ENCODE results near the gene LRRC73.
"Not testable (repeated sequence)": the region's sequence is repeated elsewhere in the genome, so short reads cannot be mapped to it uniquely, and the experiment has no call there.

The LRRC73 gene

DNA sequence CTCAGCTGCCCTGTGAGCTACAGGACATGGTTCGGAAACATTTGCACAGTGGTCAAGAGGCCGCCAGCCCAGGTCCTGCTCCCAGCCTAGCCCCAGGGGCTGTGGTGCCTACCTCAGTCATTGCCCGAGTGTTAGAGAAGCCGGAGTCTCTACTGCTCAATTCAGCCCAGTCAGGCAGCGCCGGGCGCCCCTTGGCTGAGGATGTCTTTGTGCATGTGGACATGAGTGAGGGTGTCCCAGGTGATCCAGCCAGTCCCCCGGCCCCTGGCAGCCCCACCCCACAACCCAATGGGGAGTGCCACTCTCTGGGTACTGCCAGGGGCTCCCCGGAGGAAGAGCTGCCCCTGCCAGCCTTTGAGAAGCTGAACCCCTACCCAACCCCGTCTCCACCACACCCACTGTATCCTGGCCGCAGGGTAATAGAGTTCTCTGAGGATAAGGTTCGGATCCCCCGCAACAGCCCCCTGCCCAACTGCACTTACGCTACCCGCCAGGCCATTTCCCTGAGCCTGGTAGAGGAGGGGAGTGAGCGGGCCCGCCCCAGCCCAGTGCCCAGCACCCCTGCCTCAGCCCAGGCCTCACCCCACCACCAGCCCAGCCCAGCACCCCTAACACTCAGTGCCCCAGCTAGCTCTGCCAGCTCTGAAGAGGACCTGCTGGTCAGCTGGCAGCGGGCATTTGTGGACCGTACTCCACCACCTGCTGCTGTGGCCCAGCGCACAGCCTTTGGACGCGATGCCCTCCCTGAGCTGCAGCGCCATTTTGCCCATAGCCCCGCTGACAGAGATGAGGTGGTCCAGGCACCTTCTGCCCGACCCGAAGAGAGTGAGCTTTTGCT is 5.2 kb downstream of the LRRC73 start:
- TF ChIP-seq, protein P1, sequence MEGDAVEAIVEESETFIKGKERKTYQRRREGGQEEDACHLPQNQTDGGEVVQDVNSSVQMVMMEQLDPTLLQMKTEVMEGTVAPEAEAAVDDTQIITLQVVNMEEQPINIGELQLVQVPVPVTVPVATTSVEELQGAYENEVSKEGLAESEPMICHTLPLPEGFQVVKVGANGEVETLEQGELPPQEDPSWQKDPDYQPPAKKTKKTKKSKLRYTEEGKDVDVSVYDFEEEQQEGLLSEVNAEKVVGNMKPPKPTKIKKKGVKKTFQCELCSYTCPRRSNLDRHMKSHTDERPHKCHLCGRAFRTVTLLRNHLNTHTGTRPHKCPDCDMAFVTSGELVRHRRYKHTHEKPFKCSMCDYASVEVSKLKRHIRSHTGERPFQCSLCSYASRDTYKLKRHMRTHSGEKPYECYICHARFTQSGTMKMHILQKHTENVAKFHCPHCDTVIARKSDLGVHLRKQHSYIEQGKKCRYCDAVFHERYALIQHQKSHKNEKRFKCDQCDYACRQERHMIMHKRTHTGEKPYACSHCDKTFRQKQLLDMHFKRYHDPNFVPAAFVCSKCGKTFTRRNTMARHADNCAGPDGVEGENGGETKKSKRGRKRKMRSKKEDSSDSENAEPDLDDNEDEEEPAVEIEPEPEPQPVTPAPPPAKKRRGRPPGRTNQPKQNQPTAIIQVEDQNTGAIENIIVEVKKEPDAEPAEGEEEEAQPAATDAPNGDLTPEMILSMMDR (IDR thresholded peaks at IDR 0.05): no peak
- intact Hi-C loops (cut with DNase I; ENCODE audit: low total_unique reads): loop anchor here (10.0 kb wide), 2 partner anchors 140 to 240 kb away; partner anchors contain the start of gene ZNF318
- Histone ChIP-seq H3K27me3 (no peaks in the 10 kb centered on the region), H3K27ac (no peak overlapping the region), H3K36me3 (peaks cover 46 to 62% (median 54%) of the 10 kb centered on the region in 3 donors), H3K4me1 (peaks cover 0 to 21% (median 15%) of the 10 kb centered on the region in 4 donors), H3K9me3 (no peaks in the 10 kb centered on the region), H3K4me3 (no peak overlapping the region)
- no peak for DNase-seq

DNA sequence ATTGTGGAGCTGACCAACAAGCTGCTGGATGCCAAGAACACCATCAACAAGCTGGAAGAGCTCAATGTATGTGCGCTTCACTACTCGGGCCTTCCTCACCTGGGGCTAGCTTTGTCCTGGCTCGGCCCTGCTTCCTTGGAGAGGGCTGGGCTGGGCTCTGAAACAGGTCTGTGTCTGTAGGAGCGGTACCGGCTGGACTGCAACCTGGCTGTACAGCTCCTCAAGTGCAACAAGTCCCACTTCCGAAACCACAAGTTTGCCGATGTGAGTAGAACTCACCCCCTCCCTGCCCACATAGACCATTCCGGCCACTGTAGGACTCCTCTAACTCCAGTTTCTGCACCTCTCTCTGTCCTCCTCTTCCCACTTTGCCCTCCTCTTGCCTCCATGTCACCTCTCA is 6.7 kb downstream of the LRRC73 start:
- Histone ChIP-seq H3K27me3 (no peaks in the 10 kb centered on the region), H3K27ac (no peak overlapping the region), H3K9me3 (no peaks in the 10 kb centered on the region), H3K36me3 (peaks cover 57 to 77% (median 69%) of the 10 kb centered on the region in 3 donors), H3K4me1 (peaks cover 0 to 18% (median 3%) of the 10 kb centered on the region in 4 donors), H3K4me3 (no peak overlapping the region)
- intact Hi-C loops (cut with DNase I; ENCODE audit: low total_unique reads): loop anchor here (10.0 kb wide), 2 partner anchors 139 to 239 kb away; partner anchors contain the start of gene ZNF318
- TF ChIP-seq, protein P1 (IDR thresholded peaks at IDR 0.05): no peak
- DNase-seq: peak in 1 of 2 donors; percentile 52

DNA sequence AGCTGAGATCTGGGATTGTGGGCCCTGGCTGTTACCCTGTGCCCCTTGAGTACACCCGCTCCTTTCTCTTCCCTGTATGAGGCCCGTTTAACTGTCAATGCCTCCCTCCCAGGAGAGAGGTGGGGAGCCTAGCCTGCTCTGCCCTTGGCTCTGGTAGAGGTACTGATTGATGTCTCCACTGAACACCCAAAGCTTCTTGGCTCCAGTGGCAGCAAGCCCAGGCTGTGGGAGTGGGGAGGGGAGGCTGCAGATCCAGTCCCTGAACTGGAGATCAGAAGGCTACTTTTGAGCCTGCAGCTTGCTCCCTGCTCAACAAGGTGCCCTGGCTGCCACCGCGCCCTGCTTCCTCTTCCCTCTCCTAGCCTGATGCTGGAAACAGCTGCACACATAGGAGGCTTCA is 7.5 kb downstream of the LRRC73 start:
- intact Hi-C loops (cut with DNase I; ENCODE audit: low total_unique reads): loop anchor here (10.0 kb wide), 2 partner anchors 138 to 238 kb away; partner anchors contain the start of gene ZNF318
- Histone ChIP-seq H3K4me1 (peaks cover 0 to 24% (median 2%) of the 10 kb centered on the region in 4 donors), H3K27me3 (no peaks in the 10 kb centered on the region), H3K4me3 (no peak overlapping the region), H3K27ac (no peak overlapping the region), H3K36me3 (peaks cover 57 to 85% (median 77%) of the 10 kb centered on the region in 3 donors), H3K9me3 (no peaks in the 10 kb centered on the region)
- TF ChIP-seq, protein P1 (IDR thresholded peaks at IDR 0.05): no peak
- DNase-seq: no peak

DNA sequence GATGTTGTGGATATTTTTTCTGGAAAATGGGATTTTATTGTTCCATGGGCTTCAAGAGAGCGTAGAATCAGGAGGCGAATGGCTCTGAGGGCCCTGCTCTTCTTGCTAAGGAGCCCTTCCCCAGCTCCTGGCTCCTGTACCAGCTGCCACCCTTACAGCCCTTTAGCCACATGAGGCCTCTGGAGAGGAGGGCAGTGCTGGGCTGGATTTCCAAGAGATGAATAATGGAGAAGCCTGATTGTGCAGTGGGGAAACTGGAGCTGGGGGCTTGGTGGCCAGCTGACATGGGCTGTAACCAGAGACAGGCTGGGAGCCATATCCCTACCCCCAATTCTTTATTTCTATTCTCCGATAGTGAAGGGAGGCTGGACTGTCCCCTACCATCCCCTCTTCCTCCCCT is 9.2 kb downstream of the LRRC73 start:
- intact Hi-C loops (cut with DNase I; ENCODE audit: low total_unique reads): loop anchor here (10.0 kb wide), 2 partner anchors 136 to 236 kb away; partner anchors contain the start of gene ZNF318
- peaks cover 57 to 85% (median 78%) of the 10 kb centered on the region in 3 donors for H3K36me3 ChIP-seq

DNA sequence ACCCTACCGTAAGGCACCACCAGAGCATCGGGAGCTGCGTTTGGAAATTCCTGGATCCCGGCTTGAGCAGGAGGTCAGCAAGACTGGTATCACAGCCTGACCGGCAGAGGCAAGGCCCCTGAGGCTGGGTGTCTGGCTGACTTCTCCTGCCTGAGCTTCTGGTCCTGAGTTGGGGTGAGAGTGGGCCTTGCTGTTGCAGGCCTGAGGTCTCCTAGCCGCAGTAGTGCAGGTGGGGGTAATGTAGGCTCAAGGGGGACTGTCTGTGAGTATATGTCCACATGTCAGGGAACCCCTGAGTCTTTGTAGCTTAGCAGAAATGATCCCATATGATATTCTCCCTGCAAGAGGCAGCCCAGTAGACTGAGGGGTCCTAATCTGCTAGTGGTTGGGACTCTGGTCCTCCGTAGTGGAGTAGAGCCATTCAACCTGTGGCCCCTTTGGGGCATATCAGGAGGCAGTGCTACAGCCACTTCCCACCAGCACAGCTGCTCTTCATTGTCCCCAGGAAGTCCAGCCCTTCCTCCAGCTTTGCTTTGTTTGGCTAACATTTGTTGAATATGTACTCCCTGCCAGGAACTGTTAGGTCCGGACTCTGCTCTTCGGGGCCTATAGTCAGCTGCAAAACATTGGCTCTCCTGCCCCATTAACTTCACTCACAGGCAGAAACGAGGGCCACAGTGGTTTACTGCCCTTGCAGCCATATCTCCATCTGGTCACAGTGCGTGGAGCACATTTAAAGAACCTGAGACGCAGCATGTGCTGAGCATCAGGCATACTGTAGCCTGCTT is 10.9 kb downstream of the LRRC73 start:
- Histone ChIP-seq H3K27ac (peak overlapping the region; percentile 6 to 28), H3K9me3 (no peaks in the 10 kb centered on the region), H3K36me3 (peaks cover 47 to 68% (median 62%) of the 10 kb centered on the region in 3 donors), H3K4me1 (peaks cover 0 to 49% (median 24%) of the 10 kb centered on the region in 4 donors), H3K4me3 (no peak overlapping the region), H3K27me3 (no peaks in the 10 kb centered on the region)
- TF ChIP-seq, protein P1 (IDR thresholded peaks at IDR 0.05): no peak
- DNase-seq: no peak
- intact Hi-C loops (cut with DNase I; ENCODE audit: low total_unique reads): no loop called here

More for the DNA sequence above, 9.2 kb downstream of the LRRC73 start:
- TF ChIP-seq, protein P1 (IDR thresholded peaks at IDR 0.05): no peak
- Histone ChIP-seq H3K4me1 (peaks cover 0 to 37% (median 13%) of the 10 kb centered on the region in 4 donors), H3K4me3 (no peak overlapping the region), H3K27ac (no peak overlapping the region), H3K9me3 (no peaks in the 10 kb centered on the region), H3K27me3 (no peaks in the 10 kb centered on the region)
- DNase-seq: no peak

DNA sequence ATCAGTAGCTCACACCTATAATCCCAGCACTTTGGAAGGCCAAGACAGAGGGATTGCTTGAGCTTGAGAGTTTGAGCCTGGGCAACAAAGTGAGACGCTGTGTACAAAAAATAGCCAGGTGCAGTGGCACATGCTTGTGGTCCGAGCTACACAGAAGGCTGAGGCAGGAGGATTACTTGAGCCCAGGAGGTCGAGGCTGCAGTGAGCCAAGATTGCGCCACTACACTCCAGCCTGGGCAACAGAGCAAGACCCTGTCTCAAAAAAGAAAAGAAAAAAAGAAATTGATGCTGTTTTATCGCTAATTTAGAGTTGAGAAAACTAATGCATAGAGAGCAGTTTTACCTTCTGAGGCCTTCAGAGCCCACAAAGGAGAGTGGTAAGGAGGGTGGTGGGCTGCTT is 11.9 kb downstream of the LRRC73 start:
- H3K4me3 ChIP-seq; H3K9me3 ChIP-seq; H3K27me3 ChIP-seq; intact Hi-C loops (cut with DNase I; ENCODE audit: low total_unique reads); H3K27ac ChIP-seq; DNase-seq: not testable (repeated sequence)
- Histone ChIP-seq H3K4me1 (peaks cover 0 to 49% (median 24%) of the 10 kb centered on the region in 4 donors), H3K36me3 (peaks cover 40 to 59% (median 55%) of the 10 kb centered on the region in 3 donors)
